Activated CD4-positive, alpha-beta memory T cell treated with anti-CD3 and anti-CD28 coated beads for 36 hours (primary cell): ENCODE measurements around the gene KSR1. TPM values are rescaled to one million over a fixed set of nuclear protein-coding genes. Genes with fewer than 3 reads are reported as not detected.

Experiments
- CTCF ChIA-PET: fragments of 350-600 bp; sonication (Branson Sonifier 250); formaldehyde crosslinking; loops from one replicate; lab custom pipeline; 2021; ENCODE audit warnings: antibody characterized with exemption, inconsistent platforms; lab: Charles Lee
- POLR2A ChIA-PET: fragments of 350-600 bp; sonication (Branson Sonifier 250); formaldehyde crosslinking; loops from one replicate; lab custom pipeline; 2021; ENCODE audit warnings: antibody characterized with exemption; lab: Charles Lee
- DNase-seq: peaks from one replicate; pipeline ENCODE4 v3.0.0-alpha.2; 2020
- H3K27ac Mint-ChIP-seq: one replicate; pipeline ENCODE4 v1.8.0; 2021; ENCODE audit warnings: mixed read lengths
- H3K27me3 Mint-ChIP-seq: one replicate; pipeline ENCODE4 v1.8.0; 2021; ENCODE audit warnings: mixed read lengths
- H3K36me3 Mint-ChIP-seq: one replicate; pipeline ENCODE4 v1.8.0; 2021; ENCODE audit warnings: mixed read lengths
- H3K4me1 Mint-ChIP-seq: one replicate; pipeline ENCODE4 v1.8.0; 2021; ENCODE audit warnings: low read depth, mixed read lengths
- H3K4me3 Mint-ChIP-seq: one replicate; pipeline ENCODE4 v1.8.0; 2021; ENCODE audit warnings: mild to moderate bottlenecking, mixed read lengths
- H3K9me3 Mint-ChIP-seq: one replicate; pipeline ENCODE4 v1.8.0; 2021; ENCODE audit warnings: mixed read lengths
- intact Hi-C: fragments of 100-400 bp; cut with micrococcal nuclease; formaldehyde crosslinking; loops from one replicate; pipeline ENCODE4 v1.15.1; 2023
- total RNA-seq, 2 experiments: library from RNA; stranded (reverse); gene quantifications; one replicate each; pipeline ENCODE4 v1.2.3, GENCODE V29; 2021

Gene KSR1
- total RNA-seq, 2 experiments from 2014 or later: 55.0 to 60.8 TPM

DNA sequence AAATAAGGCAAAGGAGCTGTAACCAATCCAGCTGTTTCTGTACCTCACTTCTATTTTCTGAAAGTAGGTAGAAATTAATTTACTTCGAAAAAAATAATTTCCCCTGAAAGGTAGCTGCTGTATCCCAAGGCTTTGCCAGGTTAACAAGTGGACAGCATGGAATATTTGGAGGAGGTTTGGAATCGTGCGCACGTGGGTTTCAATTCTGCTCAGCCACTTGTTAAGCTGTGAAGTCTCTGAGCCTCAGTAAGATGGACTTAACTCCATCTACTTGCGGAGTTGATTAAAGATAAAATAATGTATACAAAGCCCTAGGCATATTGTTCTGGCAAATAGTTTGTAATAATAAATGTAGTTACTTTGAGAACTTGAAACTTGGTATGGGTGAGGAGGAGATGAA lies 117.3 kb downstream of the KSR1 start:
- ChIA-PET CTCF (interaction anchor here (0.6 to 2.3 kb wide), 4 partner anchors 26 to 58 kb away, joined by 3 to 11 read pairs (median 5); no protein-coding TSS in a partner anchor), POLR2A (interaction anchor here (1.9 kb wide), 1 partner anchor 107 kb away, joined by 4 read pairs; no protein-coding TSS in a partner anchor)
- Mint-ChIP-seq H3K9me3 (no peaks in the 10 kb centered on the region), H3K4me3 (no peak overlapping the region), H3K27me3 (no peaks in the 10 kb centered on the region), H3K4me1 (peaks cover 77% of the 10 kb centered on the region), H3K36me3 (peaks cover 5% of the 10 kb centered on the region), H3K27ac (no peak overlapping the region)
- DNase-seq: no peak
- intact Hi-C loops: no loop called here

DNA sequence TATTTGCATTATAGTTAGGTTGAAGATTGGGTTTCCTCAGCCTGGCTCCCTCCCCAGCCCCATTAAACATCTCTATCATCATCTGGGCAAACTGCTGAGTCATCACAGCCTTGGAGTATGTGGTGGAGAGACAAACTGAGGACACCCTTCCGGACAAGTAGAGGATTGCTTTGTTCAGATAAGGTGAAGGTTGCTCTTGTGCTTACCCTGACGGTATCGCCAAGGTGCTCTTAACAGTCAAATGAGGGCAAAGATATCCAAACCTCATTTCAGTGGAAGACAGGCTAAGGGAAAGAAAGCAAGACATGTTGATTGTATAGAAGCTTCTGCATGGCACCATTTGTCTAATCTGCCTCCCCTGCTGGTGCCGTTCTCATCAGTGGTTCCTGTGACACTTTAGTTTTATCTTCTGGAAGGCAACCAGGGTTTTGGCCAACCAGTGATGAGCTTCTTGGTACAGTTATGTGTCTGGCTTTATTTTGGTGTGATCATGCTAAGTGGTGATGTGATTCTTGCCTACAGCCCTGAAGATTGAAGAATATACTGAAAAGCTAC lies 117.8 kb downstream of the KSR1 start:
- ChIA-PET CTCF (interaction anchor here (0.6 to 1.4 kb wide), 3 partner anchors 26 to 58 kb away, joined by 3 to 6 read pairs (median 4); no protein-coding TSS in a partner anchor), POLR2A (interaction anchor here (1.9 kb wide), 1 partner anchor 107 kb away, joined by 4 read pairs; no protein-coding TSS in a partner anchor)
- Mint-ChIP-seq H3K27ac (peak overlapping the region; percentile 31), H3K27me3 (no peaks in the 10 kb centered on the region), H3K4me3 (no peak overlapping the region), H3K36me3 (peaks cover 5% of the 10 kb centered on the region), H3K4me1 (peaks cover 79% of the 10 kb centered on the region), H3K9me3 (no peaks in the 10 kb centered on the region)
- intact Hi-C loops: no loop called here
- DNase-seq: peak; percentile 31

GRCh38 chr17:27575096-27575911 lies 119.1 kb downstream of the KSR1 start:
- no peak for DNase-seq
- Mint-ChIP-seq H3K4me3 (no peak overlapping the region), H3K4me1 (peaks cover 82% of the 10 kb centered on the region), H3K27ac (peak overlapping the region; percentile 10), H3K9me3 (no peaks in the 10 kb centered on the region), H3K36me3 (peaks cover 7% of the 10 kb centered on the region), H3K27me3 (no peaks in the 10 kb centered on the region)
- ChIA-PET POLR2A (no interaction called here), CTCF (interaction anchor here (1.4 to 4.3 kb wide), 2 partner anchors 24 to 25 kb away, joined by 6 to 29 read pairs; no protein-coding TSS in a partner anchor)
- intact Hi-C loops: loop anchor here (5.0 kb wide), 1 partner anchor 53 kb away; no protein-coding TSS in a partner anchor

GRCh38 chr17:27575912-27576252 lies 119.6 kb downstream of the KSR1 start:
- Mint-ChIP-seq H3K4me1 (peaks cover 84% of the 10 kb centered on the region), H3K36me3 (peaks cover 7% of the 10 kb centered on the region), H3K4me3 (no peak overlapping the region), H3K27me3 (no peaks in the 10 kb centered on the region), H3K9me3 (no peaks in the 10 kb centered on the region), H3K27ac (peak overlapping the region; percentile 10)
- intact Hi-C loops: loop anchor here (5.0 kb wide), 1 partner anchor 54 kb away; no protein-coding TSS in a partner anchor
- no peak for DNase-seq
- ChIA-PET POLR2A (no interaction called here), CTCF (interaction anchor here (4.3 kb wide), 1 partner anchor 24 kb away, joined by 29 read pairs; no protein-coding TSS in a partner anchor)

- intact Hi-C loops: loop anchor here (5.0 kb wide), 1 partner anchor 54 kb away; no protein-coding TSS in a partner anchor
- Mint-ChIP-seq H3K27ac (peak overlapping the region; percentile 59), H3K4me1 (peaks cover 84% of the 10 kb centered on the region), H3K4me3 (no peak overlapping the region), H3K27me3 (no peaks in the 10 kb centered on the region), H3K36me3 (peaks cover 7% of the 10 kb centered on the region), H3K9me3 (no peaks in the 10 kb centered on the region)
- CTCF ChIA-PET: interaction anchor here (4.3 kb wide), 1 partner anchor 24 kb away, joined by 29 read pairs; no protein-coding TSS in a partner anchor
- DNase-seq: no peak
- POLR2A ChIA-PET: no interaction called here
Measured at GRCh38 chr17:27576477-27577083, 120.3 kb downstream of the KSR1 start.

DNA sequence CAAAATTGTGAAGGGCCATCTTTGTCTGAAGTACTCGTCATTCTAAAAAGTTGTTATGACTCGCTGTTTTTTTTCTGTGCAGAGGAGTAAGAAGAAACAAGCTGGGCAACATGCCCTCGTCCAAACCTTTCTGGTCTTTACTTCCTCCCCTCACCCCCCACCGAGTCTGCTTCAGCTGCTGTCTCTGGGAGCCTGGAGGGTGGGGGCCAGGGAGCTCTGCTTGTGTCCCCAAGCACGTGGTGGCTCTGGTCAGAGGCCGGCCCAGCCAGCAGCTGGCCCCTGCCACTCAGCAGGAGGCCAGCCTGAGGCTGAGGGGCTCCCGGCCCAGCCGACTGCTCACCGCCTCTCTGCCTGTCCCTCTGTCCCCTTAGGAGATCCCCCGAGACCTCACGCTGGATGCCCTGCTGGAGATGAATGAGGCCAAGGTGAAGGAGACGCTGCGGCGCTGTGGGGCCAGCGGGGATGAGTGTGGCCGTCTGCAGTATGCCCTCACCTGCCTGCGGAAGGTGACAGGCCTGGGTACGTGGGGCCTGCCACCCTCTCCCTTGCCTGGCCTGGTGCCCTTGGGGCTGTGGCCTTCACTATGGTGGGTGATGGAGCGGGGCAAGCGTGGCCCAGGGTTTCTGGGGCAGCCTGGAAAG lies 121.0 kb downstream of the KSR1 start:
- intact Hi-C loops: loop anchor here (5.0 kb wide), 1 partner anchor 55 kb away; no protein-coding TSS in a partner anchor
- DNase-seq: no peak
- Mint-ChIP-seq H3K4me1 (peaks cover 78% of the 10 kb centered on the region), H3K36me3 (peaks cover 7% of the 10 kb centered on the region), H3K27me3 (no peaks in the 10 kb centered on the region), H3K4me3 (no peak overlapping the region), H3K9me3 (no peaks in the 10 kb centered on the region), H3K27ac (peak overlapping the region; percentile 59)
- ChIA-PET POLR2A (interaction anchor here (1.3 kb wide), 1 partner anchor 33 kb away, joined by 3 read pairs; no protein-coding TSS in a partner anchor), CTCF (interaction anchor here (0.6 to 4.3 kb wide), 4 partner anchors 23 to 197 kb away, joined by 3 to 29 read pairs (median 4); partner anchors contain the start of gene KSR1)

GRCh38 chr17:27577884-27578717 lies 121.9 kb downstream of the KSR1 start:
- no peaks in the 10 kb centered on the region for H3K9me3 Mint-ChIP-seq

DNA sequence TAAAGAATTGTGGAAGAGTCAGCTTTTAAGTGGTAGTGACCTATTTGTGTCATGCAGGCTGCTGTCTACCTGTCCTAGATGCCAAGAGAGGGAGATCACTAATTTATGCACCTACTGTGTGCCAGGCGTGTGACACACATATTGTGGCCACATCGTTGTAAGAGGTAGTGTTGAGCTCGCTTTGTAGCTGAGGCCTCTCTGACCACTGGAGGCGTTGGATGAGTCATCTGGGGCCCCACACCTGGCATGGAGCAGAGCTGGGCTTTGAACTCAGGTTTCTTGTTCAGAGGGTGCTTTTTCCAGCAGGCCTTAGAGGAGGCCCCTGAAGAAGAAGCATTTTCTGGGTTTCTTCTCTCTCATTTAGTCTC lies 122.5 kb downstream of the KSR1 start:
- peaks cover 64% of the 10 kb centered on the region for H3K4me1 Mint-ChIP-seq
- H3K27ac Mint-ChIP-seq: peak overlapping the region; percentile 84
- H3K27me3 Mint-ChIP-seq: no peaks in the 10 kb centered on the region
- ChIA-PET CTCF (interaction anchor here (0.6 to 4.3 kb wide), 12 partner anchors 9 to 343 kb away, joined by 3 to 29 read pairs (median 3); partner anchors contain the start of gene KSR1), POLR2A (interaction anchor here (1.3 to 3.1 kb wide), 4 partner anchors 35 to 123 kb away, joined by 3 to 17 read pairs (median 4); no protein-coding TSS in a partner anchor)
- H3K9me3 Mint-ChIP-seq: no peaks in the 10 kb centered on the region
- intact Hi-C loops: loop anchor here (1.0 to 5.0 kb wide), 4 partner anchors 9 to 105 kb away; no protein-coding TSS in a partner anchor
- DNase-seq: peak; percentile 90
- H3K4me3 Mint-ChIP-seq: no peak overlapping the region
- H3K36me3 Mint-ChIP-seq: peaks cover 12% of the 10 kb centered on the region

More at GRCh38 chr17:27577884-27578717, 121.9 kb downstream of the KSR1 start:
- Mint-ChIP-seq H3K4me1 (peaks cover 69% of the 10 kb centered on the region), H3K27ac (peak overlapping the region; percentile 84), H3K4me3 (no peak overlapping the region), H3K36me3 (peaks cover 9% of the 10 kb centered on the region), H3K27me3 (no peaks in the 10 kb centered on the region)
- intact Hi-C loops: loop anchor here (1.0 to 5.0 kb wide), 2 partner anchors 9 to 56 kb away; no protein-coding TSS in a partner anchor
- DNase-seq: no peak
- ChIA-PET CTCF (interaction anchor here (0.6 to 4.3 kb wide), 12 partner anchors 9 to 342 kb away, joined by 3 to 29 read pairs (median 4); partner anchors contain the start of gene KSR1), POLR2A (interaction anchor here (1.3 to 3.1 kb wide), 4 partner anchors 34 to 123 kb away, joined by 3 to 17 read pairs (median 4); no protein-coding TSS in a partner anchor)

GRCh38 chr17:27579304-27579703 lies 123.1 kb downstream of the KSR1 start:
- ChIA-PET POLR2A (interaction anchor here (1.4 to 3.1 kb wide), 4 partner anchors 11 to 124 kb away, joined by 3 to 17 read pairs (median 4); no protein-coding TSS in a partner anchor), CTCF (interaction anchor here (0.6 to 4.3 kb wide), 15 partner anchors 9 to 343 kb away, joined by 3 to 29 read pairs (median 4); partner anchors contain the start of gene KSR1)
- no peaks in the 10 kb centered on the region for H3K27me3 Mint-ChIP-seq
- intact Hi-C loops: loop anchor here (1.0 to 5.0 kb wide), 3 partner anchors 35 to 106 kb away; no protein-coding TSS in a partner anchor
- peak overlapping the region; percentile 84 for H3K27ac Mint-ChIP-seq
- no peaks in the 10 kb centered on the region for H3K9me3 Mint-ChIP-seq
- peaks cover 58% of the 10 kb centered on the region for H3K4me1 Mint-ChIP-seq
- H3K36me3 Mint-ChIP-seq: peaks cover 12% of the 10 kb centered on the region
- no peak overlapping the region for H3K4me3 Mint-ChIP-seq
- DNase-seq: peak; percentile 37

DNA sequence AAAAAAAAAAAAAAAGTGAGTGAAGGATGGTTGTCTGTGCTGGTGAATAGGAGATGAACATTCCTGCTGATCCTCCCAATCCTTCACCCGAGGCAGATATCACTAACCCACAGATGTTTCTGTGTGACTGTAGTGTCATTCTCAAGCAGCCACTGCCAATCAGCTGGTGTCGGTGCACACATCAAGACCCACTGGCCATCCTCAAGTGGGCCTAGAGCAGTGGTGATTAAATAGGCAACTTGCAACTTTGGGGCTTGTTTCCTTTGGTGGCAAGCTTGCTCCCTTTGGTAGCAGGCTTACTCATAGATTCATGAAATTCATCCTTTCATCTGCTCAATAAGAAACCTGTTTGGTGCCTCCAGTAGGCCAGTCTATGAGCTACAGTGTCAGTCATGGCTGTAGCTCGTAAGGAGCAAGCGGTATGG lies 123.7 kb downstream of the KSR1 start:
- Mint-ChIP-seq H3K27ac (peak overlapping the region; percentile 74), H3K4me1 (peaks cover 52% of the 10 kb centered on the region), H3K9me3 (no peaks in the 10 kb centered on the region), H3K36me3 (peaks cover 12% of the 10 kb centered on the region), H3K4me3 (no peak overlapping the region), H3K27me3 (no peaks in the 10 kb centered on the region)
- DNase-seq: peak; percentile 69
- ChIA-PET CTCF (interaction anchor here (1.0 to 3.1 kb wide), 11 partner anchors 10 to 342 kb away, joined by 3 to 23 read pairs (median 4); partner anchors contain the start of gene KSR1), POLR2A (interaction anchor here (0.5 to 3.1 kb wide), 6 partner anchors 12 to 125 kb away, joined by 3 to 17 read pairs (median 4); no protein-coding TSS in a partner anchor)
- intact Hi-C loops: loop anchor here (1.0 to 5.0 kb wide), 3 partner anchors 36 to 107 kb away; no protein-coding TSS in a partner anchor
